GM19395 (cell line): ENCODE measurements around the gene DUS1L.
"Not testable (repeated sequence)": the region's sequence is repeated elsewhere in the genome, so short reads cannot be mapped to it uniquely, and the experiment has no call there.

Experiments used
- ATAC-seq: cut with Tn5 transposase; IDR thresholded peaks from one replicate; pipeline ENCODE4 v1.9.1; 2021; ENCODE audit warnings: mild to moderate bottlenecking, moderate library complexity; ENCODE audit not compliant: unreplicated experiment

The DUS1L gene

GRCh38 chr17:82045936-82046484 lies 19.6 kb downstream of the DUS1L start:
- ATAC-seq: no peak

- ATAC-seq: no peak
These were observed 22.1 kb downstream of the DUS1L start for GRCh38 chr17:82043507-82043906.

GRCh38 chr17:82042649-82043048 lies 23.0 kb downstream of the DUS1L start:
- ATAC-seq: no peak

- ATAC-seq: no peak
These were observed 24.3 kb downstream of the DUS1L start for GRCh38 chr17:82041144-82041814.

GRCh38 chr17:82039695-82040299 lies 25.8 kb downstream of the DUS1L start:
- no peak for ATAC-seq

GRCh38 chr17:82038796-82039409 lies 26.7 kb downstream of the DUS1L start:
- not testable (repeated sequence) for ATAC-seq

GRCh38 chr17:82037889-82038195 lies 27.8 kb downstream of the DUS1L start:
- no peak for ATAC-seq

GRCh38 chr17:82037092-82037888 lies 28.3 kb downstream of the DUS1L start, which contains the start of gene DCXR:
Gene DCXR (minus strand): TSS chr17:82037697. CDS start chr17:82037682, 15 bp downstream.
- ATAC-seq: peak; percentile 89

GRCh38 chr17:82036634-82037091 lies 28.9 kb downstream of the DUS1L start:
- ATAC-seq: no peak

- no peak for ATAC-seq
These were observed 29.5 kb downstream of the DUS1L start for GRCh38 chr17:82035956-82036633.

- no peak for ATAC-seq
These were observed 30.1 kb downstream of the DUS1L start for GRCh38 chr17:82035488-82035887.

- ATAC-seq: no peak
These were observed 31.1 kb downstream of the DUS1L start for GRCh38 chr17:82034371-82035011.

GRCh38 chr17:82033359-82034085 lies 32.1 kb downstream of the DUS1L start:
- no peak for ATAC-seq

- ATAC-seq: no peak
These were observed 33.5 kb downstream of the DUS1L start for GRCh38 chr17:82031885-82032627.

- no peak for ATAC-seq
These were observed 34.2 kb downstream of the DUS1L start, which contains the start of gene RAC3 for GRCh38 chr17:82031303-82031884. Gene RAC3 (plus strand): TSS chr17:82031678. CDS start chr17:82031762, 84 bp downstream.

GRCh38 chr17:82030470-82031302 lies 34.9 kb downstream of the DUS1L start:
- no peak for ATAC-seq

- no peak for ATAC-seq
These were observed 35.6 kb downstream of the DUS1L start for GRCh38 chr17:82029990-82030469.
